ENCODE data around the gene GPR132. TPM values are rescaled to one million over a fixed set of nuclear protein-coding genes. Genes with fewer than 3 reads are reported as not detected.

Gene GPR132
- total RNA-seq, 1 experiment from 2014 or later, result not detected

GRCh38 chr14:105086833-105087307, 21.6 kb upstream of the GPR132 start:
- peak; percentile 54 to 61 for TF ChIP-seq CTCF (IDR thresholded peaks at IDR 0.05; ENCODE audit: insufficient read depth in 1 of 2, low read depth in 1 of 2, low read length in 1 of 2, severe bottlenecking in 1 of 2, unreplicated experiment in 1 of 2)
- H3K4me1 ChIP-seq, result peaks cover 51% of the 10 kb centered on the region
- H3K36me3 ChIP-seq (ENCODE audit: control insufficient read depth, insufficient read depth, low read length), result no peaks in the 10 kb centered on the region
- ChIA-PET POLR2A (interaction anchor here (0.6 to 1.0 kb wide), 2 partner anchors 44 to 66 kb away, joined by 3 to 5 read pairs; partner anchors contain the start of gene CDCA4), CTCF (interaction anchor here (0.6 to 1.3 kb wide), 8 partner anchors 28 to 214 kb away, joined by 3 to 6 read pairs (median 4); partner anchors contain the start of genes BRF1 and CLBA1)
- Mint-ChIP-seq H3K36me3 (ENCODE audit: insufficient read depth, unreplicated experiment) (peaks cover 33% of the 10 kb centered on the region), H3K27ac (ENCODE audit: unreplicated experiment) (peak overlapping the region; percentile 74), H3K9me3 (ENCODE audit: unreplicated experiment) (no peaks in the 10 kb centered on the region), H3K4me3 (ENCODE audit: unreplicated experiment) (peak overlapping the region; percentile 77), H3K4me1 (ENCODE audit: low read depth, unreplicated experiment) (peaks cover 2% of the 10 kb centered on the region), H3K27me3 (ENCODE audit: insufficient read depth, unreplicated experiment) (peaks cover 13% of the 10 kb centered on the region)
- intact Hi-C loops (cut with micrococcal nuclease; ENCODE audit: unreplicated experiment), result loop anchor here (1.0 to 2.0 kb wide), 2 partner anchors 66 to 110 kb away; partner anchors contain the start of gene CDCA4
- H3K27me3 ChIP-seq (replicated peaks; ENCODE audit: control insufficient read depth, insufficient read depth, low read length), result no peaks in the 10 kb centered on the region
- peak; percentile 84 to 92 for DNase-seq
- BruUV-seq (replicated peaks), result no TSS peak
- peak overlapping the region; percentile 43 for H3K4me3 ChIP-seq (ENCODE audit: low read depth, low read length)
- no peaks in the 10 kb centered on the region for H3K9me3 ChIP-seq

GRCh38 chr14:105085766-105086165, 20.5 kb upstream of the GPR132 start:
- no peaks in the 10 kb centered on the region for H3K4me1 Mint-ChIP-seq (ENCODE audit: low read depth, unreplicated experiment)
- H3K27me3 Mint-ChIP-seq (ENCODE audit: insufficient read depth, unreplicated experiment), result peaks cover 13% of the 10 kb centered on the region
- no peak overlapping the region for H3K4me3 ChIP-seq (ENCODE audit: low read depth, low read length)
- no peak for TF ChIP-seq CTCF (IDR thresholded peaks at IDR 0.05; ENCODE audit: insufficient read depth in 1 of 2, low read depth in 1 of 2, low read length in 1 of 2, severe bottlenecking in 1 of 2, unreplicated experiment in 1 of 2)
- ChIA-PET CTCF (interaction anchor here (1.2 to 1.3 kb wide), 2 partner anchors 27 to 90 kb away, joined by 3 to 6 read pairs; no protein-coding TSS in a partner anchor), POLR2A (no interaction called here)
- no peaks in the 10 kb centered on the region for H3K9me3 ChIP-seq
- H3K27me3 ChIP-seq (replicated peaks; ENCODE audit: control insufficient read depth, insufficient read depth, low read length), result no peaks in the 10 kb centered on the region
- no peak for DNase-seq
- BruUV-seq (replicated peaks), result no TSS peak
- no peaks in the 10 kb centered on the region for H3K9me3 Mint-ChIP-seq (ENCODE audit: unreplicated experiment)
- peaks cover 40% of the 10 kb centered on the region for H3K4me1 ChIP-seq
- H3K27ac Mint-ChIP-seq (ENCODE audit: unreplicated experiment), result no peak overlapping the region
- intact Hi-C loops (cut with micrococcal nuclease; ENCODE audit: unreplicated experiment), result loop anchor here (2.0 kb wide), 1 partner anchor 109 kb away; no protein-coding TSS in a partner anchor
- H3K36me3 ChIP-seq (ENCODE audit: control insufficient read depth, insufficient read depth, low read length), result no peaks in the 10 kb centered on the region
- no peak overlapping the region for H3K4me3 Mint-ChIP-seq (ENCODE audit: unreplicated experiment)
- H3K36me3 Mint-ChIP-seq (ENCODE audit: insufficient read depth, unreplicated experiment), result peaks cover 31% of the 10 kb centered on the region

- peaks cover 13% of the 10 kb centered on the region for H3K27me3 Mint-ChIP-seq (ENCODE audit: insufficient read depth, unreplicated experiment)
- no peaks in the 10 kb centered on the region for H3K9me3 ChIP-seq
- TF ChIP-seq CTCF (IDR thresholded peaks at IDR 0.05; ENCODE audit: insufficient read depth in 1 of 2, low read depth in 1 of 2, low read length in 1 of 2, severe bottlenecking in 1 of 2, unreplicated experiment in 1 of 2), result no peak
- peaks cover 37% of the 10 kb centered on the region for H3K36me3 Mint-ChIP-seq (ENCODE audit: insufficient read depth, unreplicated experiment)
- peaks cover 32% of the 10 kb centered on the region for H3K4me1 ChIP-seq
- H3K27ac Mint-ChIP-seq (ENCODE audit: unreplicated experiment), result no peak overlapping the region
- BruUV-seq (replicated peaks), result no TSS peak
- H3K9me3 Mint-ChIP-seq (ENCODE audit: unreplicated experiment), result no peaks in the 10 kb centered on the region
- H3K36me3 ChIP-seq (ENCODE audit: control insufficient read depth, insufficient read depth, low read length), result no peaks in the 10 kb centered on the region
- POLR2A ChIA-PET, result no interaction called here
- CTCF ChIA-PET, result no interaction called here
- H3K27me3 ChIP-seq (replicated peaks; ENCODE audit: control insufficient read depth, insufficient read depth, low read length), result no peaks in the 10 kb centered on the region
- no peak overlapping the region for H3K4me3 ChIP-seq (ENCODE audit: low read depth, low read length)
- peak in 1 of 2 experiments; percentile 30 for DNase-seq
- intact Hi-C loops (cut with micrococcal nuclease; ENCODE audit: unreplicated experiment), result no loop called here
- H3K4me3 Mint-ChIP-seq (ENCODE audit: unreplicated experiment), result no peak overlapping the region
- no peaks in the 10 kb centered on the region for H3K4me1 Mint-ChIP-seq (ENCODE audit: low read depth, unreplicated experiment)
Measured at GRCh38 chr14:105084741-105085571, 19.7 kb upstream of the GPR132 start.
